ENCODE results near the gene HEATR9.

Gene HEATR9

GRCh38 chr17:35807371-35808144, 61.1 kb downstream of the HEATR9 start:
- H3K4me3 ChIP-seq (ENCODE audit: low read depth, low read length): no peak overlapping the region
- DNase-seq (ENCODE audit: low read depth): no peak
- no peak for TF ChIP-seq CTCF (IDR thresholded peaks at IDR 0.05; ENCODE audit: low read depth, low read length)
- no peak for TF ChIP-seq POLR2A (IDR thresholded peaks at IDR 0.05; ENCODE audit: extremely low read depth, insufficient read length)
- TF ChIP-seq MAX (IDR thresholded peaks at IDR 0.05; ENCODE audit: low read depth, low read length): no peak
- no peak for TF ChIP-seq MYC (IDR thresholded peaks at IDR 0.05; ENCODE audit: low read depth, low read length)

Data from NB4 (cell line).